ENCODE measurements around the gene HSD17B12. TPM values are rescaled to one million over a fixed set of nuclear protein-coding genes. Genes with fewer than 3 reads are reported as not detected.

The HSD17B12 gene
- polyA plus RNA-seq, 1 donor (not counting 4 experiments of a cell fraction or from before 2014, with no cell fraction given) = 105 TPM

DNA sequence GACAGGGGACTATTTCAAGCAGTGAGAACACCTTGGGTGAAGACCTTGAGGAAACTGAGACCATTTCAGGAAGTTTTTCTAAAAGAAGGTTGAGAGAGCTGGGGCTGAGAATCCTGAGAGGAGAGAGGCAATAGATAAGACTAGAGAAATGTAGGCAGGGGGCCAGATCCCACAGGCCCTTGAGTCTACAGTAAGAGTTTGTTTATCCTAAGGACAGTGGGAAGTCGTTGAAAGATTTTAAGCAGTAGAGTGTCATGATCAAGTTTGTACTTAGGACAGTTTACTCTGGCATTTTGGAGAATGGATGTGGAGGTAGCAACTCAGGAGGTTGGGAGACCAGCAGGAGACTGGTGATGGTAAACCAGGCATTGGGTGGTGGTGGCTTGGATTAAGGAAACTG, 17.1 kb downstream of the HSD17B12 start:
- Histone ChIP-seq H3K27me3 (ENCODE audit: control insufficient read depth, extremely low read depth, insufficient read depth, low read length) (no peaks in the 10 kb centered on the region), H4K20me1 (ENCODE audit: control insufficient read depth, extremely low read depth, insufficient read depth, low read length) (peaks cover 2% of the 10 kb centered on the region), H3K9me3 (ENCODE audit: control insufficient read depth, low read depth, low read length) (no peaks in the 10 kb centered on the region), H3K9me1 (ENCODE audit: control insufficient read depth, extremely low read depth, insufficient read depth, low read length) (no peaks in the 10 kb centered on the region), H3K9ac (ENCODE audit: control insufficient read depth, extremely low read depth, insufficient read depth, low read length) (no peak overlapping the region), H3K4me1 (ENCODE audit: control insufficient read depth, extremely low read depth, insufficient read depth, low read length) (no peaks in the 10 kb centered on the region), H3K36me3 (ENCODE audit: control insufficient read depth in 2 of 2, extremely low read depth in 1 of 2, insufficient read depth in 2 of 2, low read length in 2 of 2) (peaks cover 4 to 7% of the 10 kb centered on the region in 2 experiments), H3K4me3 (ENCODE audit: control insufficient read depth in 2 of 3, extremely low read depth in 1 of 3, insufficient read depth in 2 of 3, low read depth in 1 of 3, low read length in 3 of 3) (no peak overlapping the region), H3K27ac (ENCODE audit: control insufficient read depth, insufficient read depth, low read length) (no peak overlapping the region), H2AFZ (ENCODE audit: control insufficient read depth, low read length) (no peak overlapping the region), H3K79me2 (ENCODE audit: control insufficient read depth, insufficient read depth, low read length) (peaks cover 90% of the 10 kb centered on the region), H3K4me2 (ENCODE audit: control insufficient read depth, extremely low read depth, insufficient read depth, low read depth, low read length) (no peak overlapping the region)
- TF ChIP-seq, protein P1, sequence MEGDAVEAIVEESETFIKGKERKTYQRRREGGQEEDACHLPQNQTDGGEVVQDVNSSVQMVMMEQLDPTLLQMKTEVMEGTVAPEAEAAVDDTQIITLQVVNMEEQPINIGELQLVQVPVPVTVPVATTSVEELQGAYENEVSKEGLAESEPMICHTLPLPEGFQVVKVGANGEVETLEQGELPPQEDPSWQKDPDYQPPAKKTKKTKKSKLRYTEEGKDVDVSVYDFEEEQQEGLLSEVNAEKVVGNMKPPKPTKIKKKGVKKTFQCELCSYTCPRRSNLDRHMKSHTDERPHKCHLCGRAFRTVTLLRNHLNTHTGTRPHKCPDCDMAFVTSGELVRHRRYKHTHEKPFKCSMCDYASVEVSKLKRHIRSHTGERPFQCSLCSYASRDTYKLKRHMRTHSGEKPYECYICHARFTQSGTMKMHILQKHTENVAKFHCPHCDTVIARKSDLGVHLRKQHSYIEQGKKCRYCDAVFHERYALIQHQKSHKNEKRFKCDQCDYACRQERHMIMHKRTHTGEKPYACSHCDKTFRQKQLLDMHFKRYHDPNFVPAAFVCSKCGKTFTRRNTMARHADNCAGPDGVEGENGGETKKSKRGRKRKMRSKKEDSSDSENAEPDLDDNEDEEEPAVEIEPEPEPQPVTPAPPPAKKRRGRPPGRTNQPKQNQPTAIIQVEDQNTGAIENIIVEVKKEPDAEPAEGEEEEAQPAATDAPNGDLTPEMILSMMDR (optimal IDR thresholded peaks at IDR 0.05 in 1 of 3, IDR thresholded peaks at IDR 0.05 in 1 of 3, conservative IDR thresholded peaks at IDR 0.05 in 1 of 3; ENCODE audit: extremely low read depth in 1 of 3, insufficient read depth in 2 of 3, low read length in 3 of 3) = no peak
- no peak for TF ChIP-seq EZH2 (IDR thresholded peaks at IDR 0.05; ENCODE audit: low read length)
- FAIRE-seq (no peak), DNase-seq (ENCODE audit: low read depth, low spot score) (no peak)
- dilution Hi-C loops (cut with MboI; ENCODE audit: extremely low pct_ligation_motif_present, low sequenced_read_pairs) = no loop called here

DNA sequence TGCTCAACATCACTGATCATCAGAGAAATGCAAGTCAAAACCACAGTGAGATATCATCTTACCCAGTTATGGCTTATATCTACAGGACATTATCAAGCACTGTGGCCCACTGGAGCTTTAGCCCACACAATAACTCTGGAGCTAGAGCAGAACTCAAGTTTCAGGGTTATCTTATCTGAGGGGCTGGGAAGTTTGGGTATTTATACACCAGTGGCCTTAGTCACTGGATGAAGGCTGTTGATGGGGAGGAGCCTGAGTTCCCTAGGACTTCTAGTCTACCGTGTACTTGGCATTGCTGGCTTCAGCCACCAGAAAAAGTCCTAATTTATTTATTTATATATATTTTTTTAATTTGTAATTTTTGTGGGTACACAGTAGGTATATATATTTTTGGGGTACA, 19.3 kb downstream of the HSD17B12 start:
- Histone ChIP-seq H4K20me1 (ENCODE audit: control insufficient read depth, extremely low read depth, insufficient read depth, low read length) (peaks cover 6% of the 10 kb centered on the region), H3K79me2 (ENCODE audit: control insufficient read depth, insufficient read depth, low read length) (peaks cover 86% of the 10 kb centered on the region), H2AFZ (ENCODE audit: control insufficient read depth, low read length) (no peak overlapping the region), H3K4me2 (ENCODE audit: control insufficient read depth, extremely low read depth, insufficient read depth, low read depth, low read length) (no peak overlapping the region), H3K4me1 (ENCODE audit: control insufficient read depth, extremely low read depth, insufficient read depth, low read length) (no peaks in the 10 kb centered on the region), H3K36me3 (ENCODE audit: control insufficient read depth in 2 of 2, extremely low read depth in 1 of 2, insufficient read depth in 2 of 2, low read length in 2 of 2) (peaks cover 4% of the 10 kb centered on the region in 2 experiments), H3K27me3 (ENCODE audit: control insufficient read depth, extremely low read depth, insufficient read depth, low read length) (no peaks in the 10 kb centered on the region), H3K9ac (ENCODE audit: control insufficient read depth, extremely low read depth, insufficient read depth, low read length) (no peak overlapping the region), H3K27ac (ENCODE audit: control insufficient read depth, insufficient read depth, low read length) (no peak overlapping the region), H3K4me3 (ENCODE audit: control insufficient read depth in 2 of 3, extremely low read depth in 1 of 3, insufficient read depth in 2 of 3, low read depth in 1 of 3, low read length in 3 of 3) (no peak overlapping the region), H3K9me1 (ENCODE audit: control insufficient read depth, extremely low read depth, insufficient read depth, low read length) (no peaks in the 10 kb centered on the region), H3K9me3 (ENCODE audit: control insufficient read depth, low read depth, low read length) (no peaks in the 10 kb centered on the region)
- no peak for TF ChIP-seq EZH2 (IDR thresholded peaks at IDR 0.05; ENCODE audit: low read length)
- TF ChIP-seq, protein P1 (optimal IDR thresholded peaks at IDR 0.05 in 1 of 3, IDR thresholded peaks at IDR 0.05 in 1 of 3, conservative IDR thresholded peaks at IDR 0.05 in 1 of 3; ENCODE audit: extremely low read depth in 1 of 3, insufficient read depth in 2 of 3, low read length in 3 of 3) = no peak
- dilution Hi-C loops (cut with MboI; ENCODE audit: extremely low pct_ligation_motif_present, low sequenced_read_pairs) = no loop called here
- FAIRE-seq = no peak
- no peak for DNase-seq (ENCODE audit: low read depth, low spot score)

All from keratinocyte (primary cell).